Astrocyte of the cerebellum (primary cell): ENCODE measurements around the gene ZNF91.
"Not testable (repeated sequence)": the region's sequence is repeated elsewhere in the genome, so short reads cannot be mapped to it uniquely, and the experiment has no call there.

Experiments used
- DNase-seq: peaks from one replicate; pipeline ENCODE4 v3.0.0-alpha.2; 2011; ENCODE audit warnings: low read depth
- H3K4me3 ChIP-seq: 2 replicates; pipeline ENCODE4 v1.5.1; 2011; ENCODE audit warnings: mild to moderate bottlenecking, low read depth, low read length, moderate library complexity
- CTCF ChIP-seq: IDR thresholded peaks from 2 replicates; pipeline ENCODE4 v1.5.1; 2012; ENCODE audit warnings: low read length, low read depth, moderate library complexity, mild to moderate bottlenecking; ENCODE audit errors: missing control alignments
- in situ Hi-C: cut with HindIII; loops from 2 replicates; pipeline ENCODE4 v1.10.0; 2017; ENCODE audit warnings: low sequenced_read_pairs

The ZNF91 gene

GRCh38 chr19:23385404-23385803 is 9.9 kb downstream of the ZNF91 start:
- TF ChIP-seq CTCF: no peak
- in situ Hi-C loops: no loop called here
- no peak overlapping the region for H3K4me3 ChIP-seq
- no peak for DNase-seq

- TF ChIP-seq CTCF: no peak
- no peak for DNase-seq
- in situ Hi-C loops: no loop called here
- no peak overlapping the region for H3K4me3 ChIP-seq
Observed at GRCh38 chr19:23384858-23385257, 10.4 kb downstream of the ZNF91 start.

- H3K4me3 ChIP-seq: no peak overlapping the region
- in situ Hi-C loops: no loop called here
- no peak for TF ChIP-seq CTCF
- no peak for DNase-seq
Observed at GRCh38 chr19:23384166-23384565, 11.1 kb downstream of the ZNF91 start.

GRCh38 chr19:23382955-23383354 is 12.3 kb downstream of the ZNF91 start:
- TF ChIP-seq CTCF: no peak
- no peak for DNase-seq
- H3K4me3 ChIP-seq: no peak overlapping the region
- in situ Hi-C loops: no loop called here

- H3K4me3 ChIP-seq: no peak overlapping the region
- no peak for DNase-seq
- no peak for TF ChIP-seq CTCF
- in situ Hi-C loops: no loop called here
Observed at GRCh38 chr19:23381114-23381513, 14.2 kb downstream of the ZNF91 start.

- DNase-seq, H3K4me3 ChIP-seq, in situ Hi-C loops: not testable (repeated sequence)
Observed at GRCh38 chr19:23379671-23380070, 15.6 kb downstream of the ZNF91 start.

- DNase-seq: no peak
- no peak for TF ChIP-seq CTCF
- in situ Hi-C loops: no loop called here
- H3K4me3 ChIP-seq: no peak overlapping the region
Observed at GRCh38 chr19:23378948-23379347, 16.3 kb downstream of the ZNF91 start.
